ENCODE results near the gene CD14.
A peak's percentile ranks its signal among the peaks of the same experiment; 100 is the strongest.
"Not testable (repeated sequence)": the region's sequence is repeated elsewhere in the genome, so short reads cannot be mapped to it uniquely, and the experiment has no call there.

CD14 gene

DNA sequence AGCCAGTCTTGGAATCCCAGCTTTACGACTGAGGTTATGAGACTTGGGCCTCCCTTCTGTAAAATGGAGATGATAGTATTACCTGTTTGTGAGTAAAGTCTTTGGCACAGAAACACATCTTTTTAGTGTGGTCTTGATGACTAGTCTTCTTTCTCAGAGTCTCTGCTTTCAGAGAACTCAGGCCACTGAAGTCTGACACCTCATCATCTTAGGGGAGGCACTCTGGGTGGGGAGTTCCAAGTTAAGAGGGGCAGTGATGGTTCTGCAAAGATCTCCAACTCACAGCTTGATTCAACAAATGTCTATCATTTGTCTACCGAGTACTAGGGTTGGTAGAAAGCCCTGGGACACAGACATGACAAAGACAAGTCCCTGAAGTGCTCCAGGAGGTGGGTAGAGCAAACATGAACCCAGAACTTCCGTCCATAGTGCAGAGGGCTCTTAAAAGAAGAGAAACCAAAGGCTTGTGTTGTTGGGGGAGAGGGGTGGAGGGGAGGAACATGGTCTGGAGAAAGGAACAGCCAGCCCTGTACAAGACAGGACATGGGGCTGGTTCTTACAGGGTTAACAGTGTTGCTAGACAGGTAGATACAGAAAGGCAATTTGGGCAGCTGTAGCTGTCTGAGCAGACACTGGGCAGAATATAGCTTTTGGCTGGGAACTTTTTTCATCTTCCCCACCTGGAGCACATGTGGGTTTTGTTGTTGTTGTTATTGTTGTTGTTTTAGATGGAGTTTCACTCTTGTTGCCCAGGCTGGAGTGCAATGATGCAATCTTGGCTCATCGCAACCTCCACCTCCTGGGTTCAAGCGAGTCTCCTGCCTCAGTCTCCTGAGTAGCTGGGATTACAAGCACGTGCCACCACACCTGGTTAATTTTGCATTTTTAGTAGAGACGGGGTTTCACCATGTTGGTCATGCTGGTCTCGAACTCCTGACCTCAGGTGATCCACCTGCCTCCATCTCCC lies 2.6 kb upstream of the CD14 start:
- no peak for DNase-seq (ENCODE audit: low read depth in 1 of 2, low spot score in 1 of 2)

DNA sequence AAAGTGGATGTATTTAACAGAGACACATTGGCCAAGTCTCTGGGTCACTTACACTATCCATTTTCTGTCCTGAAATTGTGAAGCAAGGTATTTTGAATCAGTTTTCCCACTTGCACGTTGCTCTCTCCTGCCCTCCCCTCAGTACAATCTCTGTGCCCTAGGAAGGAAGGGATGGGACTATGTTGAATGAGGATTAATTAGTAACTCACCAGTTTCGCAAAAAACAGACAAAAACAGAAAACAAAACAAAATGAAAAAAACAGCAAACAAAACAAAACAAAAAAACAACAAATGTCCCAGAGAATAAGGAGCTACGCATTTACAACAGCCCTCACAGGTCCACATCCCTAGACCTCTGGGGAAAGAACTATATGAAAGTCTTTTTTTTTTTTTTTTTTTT lies 1.1 kb upstream of the CD14 start:
- DNase-seq (ENCODE audit: low read depth in 1 of 2, low spot score in 1 of 2): no peak

DNA sequence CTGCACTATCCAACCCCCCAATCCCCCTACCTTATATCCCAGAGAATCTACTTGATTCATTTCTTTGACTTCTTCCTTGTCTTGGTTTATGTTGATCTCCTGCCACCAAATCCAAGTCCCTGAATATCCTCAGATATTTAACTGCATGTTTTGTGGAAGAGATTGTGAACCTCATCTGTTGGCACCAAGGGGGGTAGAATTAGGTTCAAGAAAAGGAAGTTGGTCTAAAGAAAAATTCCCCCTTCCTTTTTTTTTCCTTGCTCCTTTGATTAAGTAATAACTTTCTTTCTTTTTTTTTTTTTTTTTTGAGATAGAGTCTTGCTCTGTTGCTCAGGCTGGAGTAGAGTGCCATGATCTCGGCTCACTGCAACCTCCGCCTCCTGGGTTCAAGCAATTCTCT lies 526 bp upstream of the CD14 start:
- no peak for DNase-seq (ENCODE audit: low read depth in 1 of 2, low spot score in 1 of 2)

DNA sequence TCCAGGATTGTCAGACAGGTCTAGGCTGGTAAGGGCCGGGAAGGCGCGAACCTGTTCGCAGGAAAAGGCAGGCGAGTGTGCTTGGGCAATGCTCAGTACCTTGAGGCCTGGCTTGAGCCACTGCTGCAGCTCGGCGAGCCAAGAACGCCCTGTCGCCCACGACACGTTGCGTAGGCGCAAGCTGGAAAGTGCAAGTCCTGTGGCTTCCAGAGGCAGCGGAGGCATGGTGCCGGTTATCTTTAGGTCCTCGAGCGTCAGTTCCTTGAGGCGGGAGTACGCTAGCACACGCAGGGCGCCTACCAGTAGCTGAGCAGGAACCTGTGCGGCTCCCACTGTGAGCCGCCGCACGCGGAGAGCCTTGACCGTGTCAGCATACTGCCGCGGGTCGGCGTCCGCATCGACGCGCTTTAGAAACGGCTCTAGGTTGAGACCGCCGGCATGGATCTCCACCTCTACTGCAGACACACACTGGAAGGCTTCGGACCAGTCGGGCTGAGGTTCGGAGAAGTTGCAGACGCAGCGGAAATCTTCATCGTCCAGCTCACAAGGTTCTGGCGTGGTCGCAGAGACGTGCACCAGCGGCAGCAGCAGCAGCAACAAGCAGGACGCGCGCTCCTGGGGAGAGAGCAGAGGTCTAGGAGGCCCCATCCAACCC lies 482 bp downstream of the CD14 start:
- peak in 1 of 2 donors; percentile 31 for DNase-seq (ENCODE audit: low read depth in 1 of 2, low spot score in 1 of 2)

DNA sequence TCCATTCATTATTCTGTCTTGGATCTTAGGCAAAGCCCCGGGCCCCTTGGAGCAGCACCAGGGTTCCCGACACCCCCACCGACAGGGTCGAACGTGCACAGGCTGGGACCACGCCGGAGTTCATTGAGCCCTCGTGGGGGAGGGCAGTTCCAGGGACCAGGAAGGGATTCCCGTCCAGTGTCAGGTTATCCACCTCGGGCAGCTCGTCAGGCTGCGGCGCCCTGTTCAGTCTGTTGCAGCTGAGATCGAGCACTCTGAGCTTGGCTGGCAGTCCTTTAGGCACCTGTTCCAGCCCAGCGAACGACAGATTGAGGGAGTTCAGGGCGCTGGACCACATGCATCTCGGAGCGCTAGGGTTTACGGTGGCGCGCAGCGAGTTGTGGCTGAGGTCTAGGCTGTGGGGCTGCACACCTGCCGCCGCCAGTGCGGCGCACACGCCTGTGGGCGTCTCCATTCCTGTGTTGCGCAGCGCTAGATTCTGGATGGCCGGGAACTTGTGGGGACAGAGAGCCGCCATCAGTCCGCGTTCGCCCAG lies 1.1 kb downstream of the CD14 start:
- peak in 1 of 2 donors; percentile 8 for DNase-seq (ENCODE audit: low read depth in 1 of 2, low spot score in 1 of 2)

DNA sequence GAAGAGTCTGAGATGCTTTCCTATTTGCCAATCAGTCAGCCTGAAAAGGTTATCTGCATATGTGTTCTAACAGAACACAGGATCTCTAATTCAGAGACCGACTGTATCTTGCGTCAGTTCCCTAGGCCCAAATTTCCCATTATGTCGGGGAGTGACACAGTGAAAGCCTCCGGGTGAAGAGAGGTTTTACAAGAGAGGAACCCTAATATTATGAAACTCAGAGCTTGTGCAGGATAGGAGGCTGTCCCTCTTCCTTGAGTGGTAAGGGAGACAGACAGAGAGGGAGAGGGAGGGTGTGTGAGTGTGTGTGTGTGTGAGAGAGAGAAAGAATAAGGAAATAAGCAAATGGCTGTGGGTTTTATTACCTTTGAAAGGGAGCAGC lies 1.9 kb downstream of the CD14 start:
- no peak for DNase-seq (ENCODE audit: low read depth in 1 of 2, low spot score in 1 of 2)

DNA sequence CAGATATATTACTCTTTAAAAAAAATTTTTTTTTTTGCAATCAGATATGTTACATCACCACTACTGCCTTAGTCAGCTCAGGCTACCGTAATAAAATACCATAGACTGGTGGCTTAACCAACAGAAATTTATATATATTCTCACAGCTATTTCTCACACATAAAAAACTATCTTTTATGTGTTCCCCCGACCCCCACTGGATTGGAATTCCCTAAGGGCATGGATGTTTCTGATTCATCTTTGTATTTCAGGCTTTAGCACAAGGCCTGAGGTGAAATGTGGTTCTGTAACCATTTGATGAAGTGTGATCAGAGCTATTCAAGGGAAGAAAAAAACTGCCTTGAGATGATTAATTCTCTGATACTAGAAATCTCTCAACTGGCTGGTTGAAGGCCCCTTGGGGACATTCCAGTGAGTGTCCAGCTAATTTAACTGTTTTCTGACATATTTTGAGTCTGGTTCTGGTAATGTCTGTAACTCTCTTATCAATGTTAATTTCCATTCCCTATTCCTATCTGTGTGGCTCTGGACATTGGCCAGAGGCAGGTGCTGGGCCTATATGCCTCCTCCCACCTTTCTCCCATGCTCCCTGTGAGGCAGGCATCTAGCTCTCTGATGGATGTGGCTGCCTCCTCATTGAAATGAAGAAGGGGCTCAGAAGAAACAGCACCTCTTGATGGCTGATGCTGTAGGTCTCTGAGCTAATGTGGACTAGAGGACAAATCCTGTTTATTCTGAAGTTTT lies 2.5 kb downstream of the CD14 start:
- DNase-seq (ENCODE audit: low read depth in 1 of 2, low spot score in 1 of 2): no peak

DNA sequence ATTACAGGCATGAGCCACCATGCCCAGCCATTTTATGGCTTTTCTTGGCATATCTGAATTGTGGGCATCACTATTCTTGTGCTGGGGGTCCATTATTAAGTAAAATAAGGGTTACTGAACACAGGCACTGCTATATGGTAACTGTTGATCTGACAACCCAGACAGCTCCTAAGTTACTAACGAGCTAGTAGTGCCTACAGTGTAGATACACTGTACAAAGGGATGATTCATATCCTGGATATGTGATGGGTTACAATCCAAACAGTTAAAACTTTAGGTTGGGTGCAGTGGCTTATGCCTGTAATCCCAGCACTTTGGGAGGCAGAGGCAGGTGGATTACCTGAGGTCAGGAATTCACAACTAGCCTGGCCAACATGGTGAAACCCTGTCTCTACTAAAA lies 4.3 kb downstream of the CD14 start:
- DNase-seq (ENCODE audit: low read depth in 1 of 2, low spot score in 1 of 2): no peak

DNA sequence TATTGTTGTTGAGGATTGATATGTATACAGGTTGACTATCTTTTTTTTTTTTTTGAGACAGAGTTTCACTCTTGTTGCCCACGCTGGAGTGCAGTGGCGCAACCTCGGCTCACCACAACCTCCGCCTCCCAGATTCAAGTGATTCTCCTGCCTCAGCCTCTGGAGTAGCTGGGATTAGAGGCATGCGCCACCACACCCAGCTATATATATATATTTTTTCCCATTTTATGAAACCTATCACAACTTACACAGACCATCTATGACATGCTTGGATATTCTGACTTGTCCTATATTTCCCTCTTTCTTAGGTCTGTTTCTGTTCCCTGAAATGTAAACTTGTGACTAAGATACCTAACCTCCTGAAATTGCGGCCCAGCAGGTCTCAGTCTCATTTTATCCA lies 5.0 kb downstream of the CD14 start:
- no peak for DNase-seq (ENCODE audit: low read depth in 1 of 2, low spot score in 1 of 2)

DNA sequence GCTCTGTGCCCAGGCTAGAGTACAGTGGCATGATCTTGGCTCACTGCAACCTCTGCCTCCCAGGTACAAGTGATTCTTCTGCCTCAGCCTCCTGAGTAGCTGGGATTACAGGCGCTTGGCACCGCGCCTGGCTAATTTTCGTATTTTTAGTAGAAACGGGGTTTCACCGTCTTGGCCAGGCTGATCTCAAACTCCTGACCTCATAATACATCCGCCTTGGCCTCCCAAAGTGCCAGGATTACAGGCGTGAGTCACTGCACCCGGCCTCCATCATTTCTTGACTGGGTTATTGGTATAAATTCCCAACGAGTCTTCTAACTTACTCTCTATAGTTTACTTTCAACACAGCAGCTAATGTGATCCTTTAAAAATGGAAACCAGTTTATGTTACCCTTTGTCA lies 8.1 kb downstream of the CD14 start:
- not testable (repeated sequence) for DNase-seq (ENCODE audit: low read depth in 1 of 2, low spot score in 1 of 2)

DNA sequence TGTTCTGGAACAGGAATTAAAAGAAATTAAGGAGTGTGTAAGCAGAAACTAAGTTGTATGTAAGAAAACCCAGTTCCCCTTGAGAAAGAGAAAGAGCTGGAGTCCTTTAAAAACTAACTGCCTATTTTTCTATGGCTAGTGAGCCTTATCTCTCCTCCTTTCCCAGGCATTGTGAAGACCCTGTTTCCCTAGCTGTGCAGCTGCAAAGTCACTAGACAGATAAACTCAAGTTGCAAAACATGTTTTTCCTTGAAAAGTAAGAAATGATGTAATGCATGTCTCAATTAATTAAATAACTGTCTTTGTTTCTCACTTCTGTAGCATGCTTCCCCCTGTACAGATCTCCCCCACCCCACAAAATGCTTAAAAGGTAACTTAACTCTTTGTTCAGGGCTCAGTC lies 9.9 kb downstream of the CD14 start:
- not testable (repeated sequence) for DNase-seq (ENCODE audit: low read depth in 1 of 2, low spot score in 1 of 2)

DNA sequence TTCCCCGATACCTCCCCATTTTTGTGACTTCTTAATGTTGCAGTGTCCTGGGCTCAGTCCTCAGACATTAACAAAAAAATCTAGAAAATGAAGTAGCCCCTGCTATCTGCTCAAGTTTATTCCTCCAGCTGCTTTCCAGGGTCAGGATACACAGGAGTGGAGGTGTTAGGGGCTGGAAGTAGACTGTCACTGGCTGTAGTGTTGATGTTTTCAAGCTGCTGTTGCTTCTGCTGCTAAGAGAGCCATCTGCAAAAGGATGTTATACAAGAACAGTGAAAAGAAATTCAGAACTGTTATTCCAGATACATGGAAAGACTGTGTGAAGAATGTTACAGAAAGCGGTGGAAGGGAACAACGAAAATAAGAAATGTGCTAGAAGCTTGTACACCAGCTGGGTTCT lies 10.7 kb downstream of the CD14 start:
- no peak for DNase-seq (ENCODE audit: low read depth in 1 of 2, low spot score in 1 of 2)

DNA sequence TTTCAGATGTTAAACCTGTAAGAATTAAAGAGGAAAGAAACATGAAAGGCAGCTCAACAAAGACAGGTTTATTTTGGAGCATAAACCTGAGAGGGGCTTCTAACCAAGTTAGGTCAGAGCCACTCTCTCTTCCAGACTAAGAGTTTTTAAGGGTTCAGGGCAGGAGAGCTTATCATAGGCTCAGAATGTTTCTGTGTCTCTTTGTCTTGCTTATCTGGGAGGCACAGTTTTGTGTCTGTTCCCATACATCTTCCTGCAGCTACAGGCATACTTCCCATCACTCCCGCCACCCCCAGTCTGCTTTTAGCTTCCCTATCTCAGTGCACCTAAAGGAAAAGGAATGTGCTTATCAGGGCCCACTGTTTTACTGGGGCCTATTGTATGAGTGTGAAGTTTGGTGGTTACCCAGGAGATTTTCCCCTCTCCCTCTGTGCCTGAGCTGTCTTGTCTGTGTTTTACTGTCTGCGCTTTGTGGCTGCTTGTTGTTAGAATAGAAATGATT lies 21.9 kb downstream of the CD14 start:
- no peak for DNase-seq (ENCODE audit: low read depth in 1 of 2, low spot score in 1 of 2)

DNA sequence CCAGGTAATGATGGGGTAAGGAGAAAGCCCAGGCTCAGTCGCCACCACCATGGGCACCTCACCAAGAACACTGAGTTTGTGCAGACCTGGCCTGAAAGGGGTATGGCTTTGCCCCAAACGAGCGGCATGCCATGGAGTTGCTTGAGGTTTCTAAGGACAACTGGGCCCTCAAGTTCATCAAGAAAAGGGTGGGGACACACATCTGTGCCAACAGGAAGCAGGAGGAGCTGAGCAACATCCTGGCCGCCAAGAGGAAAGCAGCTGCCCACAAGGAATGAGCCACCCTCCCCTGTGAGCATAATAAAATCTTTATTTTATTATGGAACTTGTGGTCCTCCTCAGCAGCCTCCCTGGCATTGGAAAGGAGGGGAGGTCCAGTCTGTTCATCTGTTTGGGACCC lies 23.8 kb downstream of the CD14 start:
- no peak for DNase-seq (ENCODE audit: low read depth in 1 of 2, low spot score in 1 of 2)

DNA sequence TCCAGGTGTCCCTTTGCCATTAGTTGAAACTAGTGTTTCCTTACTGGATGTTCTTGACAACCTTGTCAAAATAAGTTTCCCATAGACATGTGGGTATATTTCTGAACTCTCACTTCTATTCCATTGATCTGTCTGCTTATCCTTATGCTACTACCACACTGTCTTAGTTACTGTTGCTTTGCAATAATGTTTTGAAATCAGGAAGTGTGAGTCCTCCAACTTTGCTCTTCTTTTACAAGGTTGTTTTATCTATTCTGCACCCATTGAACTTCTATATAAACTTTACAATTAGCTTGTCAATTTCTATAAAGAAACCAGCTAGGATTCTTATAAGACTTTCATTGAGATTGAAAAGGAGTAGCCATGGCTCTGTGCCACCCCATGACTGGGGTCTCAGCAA lies 24.3 kb downstream of the CD14 start:
- DNase-seq (ENCODE audit: low read depth in 1 of 2, low spot score in 1 of 2): no peak

DNA sequence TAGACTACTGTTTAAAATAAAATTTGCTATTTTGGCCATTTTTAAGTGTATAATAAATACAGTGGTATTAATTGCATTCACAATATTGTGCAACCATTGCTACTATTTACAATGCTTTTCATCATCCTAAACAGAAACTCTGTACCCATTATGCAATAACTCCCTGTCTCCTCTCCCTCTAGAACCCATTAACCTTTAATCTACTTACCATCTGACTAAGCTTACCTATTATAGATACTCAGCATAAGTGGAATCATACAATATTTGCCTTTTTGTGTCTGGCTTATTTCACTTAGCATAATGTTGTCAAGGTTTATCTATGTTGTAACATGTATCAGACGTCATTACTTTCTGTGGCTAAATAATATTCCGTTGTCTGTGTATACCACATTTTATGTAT lies 25.9 kb downstream of the CD14 start:
- no peak for DNase-seq (ENCODE audit: low read depth in 1 of 2, low spot score in 1 of 2)

DNA sequence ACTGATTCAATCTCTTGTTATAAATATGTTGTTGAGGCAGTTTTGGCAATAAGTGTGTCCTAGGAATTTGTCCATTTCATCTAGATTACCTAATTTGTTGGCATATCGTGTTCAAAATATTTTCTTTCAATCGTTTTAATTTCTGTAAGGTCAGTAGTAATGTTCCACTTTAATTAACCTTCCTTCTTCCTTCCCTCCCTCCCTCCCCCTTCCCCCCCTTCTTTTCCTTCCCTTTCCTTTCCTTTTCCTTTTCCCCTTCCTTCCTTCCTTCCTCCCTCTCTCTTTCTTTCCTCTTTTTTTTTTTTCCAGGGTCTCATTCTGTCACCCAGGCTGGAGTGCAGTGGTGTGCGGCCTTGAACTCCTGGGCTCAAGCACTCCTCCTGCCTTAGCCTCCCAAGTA lies 27.1 kb downstream of the CD14 start:
- DNase-seq (ENCODE audit: low read depth in 1 of 2, low spot score in 1 of 2): no peak

DNA sequence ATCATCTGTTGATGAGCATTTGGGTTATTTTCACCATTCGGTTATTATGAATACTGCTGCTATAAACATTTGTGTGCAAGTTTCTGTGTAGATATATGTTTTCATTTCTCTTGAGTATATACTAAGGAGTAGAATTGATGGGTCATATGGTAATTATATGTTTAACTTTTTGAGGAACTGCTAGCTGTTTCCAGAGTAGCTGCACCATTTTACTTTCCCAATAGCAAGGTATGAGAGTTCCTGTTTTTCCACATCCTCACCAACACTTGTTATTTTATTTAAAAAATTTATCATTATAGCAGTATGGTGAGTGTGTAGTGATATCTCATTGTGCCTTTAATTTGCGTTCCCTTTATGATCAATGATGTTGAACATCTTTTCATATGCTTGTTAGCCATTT lies 29.2 kb downstream of the CD14 start:
- DNase-seq (ENCODE audit: low read depth in 1 of 2, low spot score in 1 of 2): no peak

DNA sequence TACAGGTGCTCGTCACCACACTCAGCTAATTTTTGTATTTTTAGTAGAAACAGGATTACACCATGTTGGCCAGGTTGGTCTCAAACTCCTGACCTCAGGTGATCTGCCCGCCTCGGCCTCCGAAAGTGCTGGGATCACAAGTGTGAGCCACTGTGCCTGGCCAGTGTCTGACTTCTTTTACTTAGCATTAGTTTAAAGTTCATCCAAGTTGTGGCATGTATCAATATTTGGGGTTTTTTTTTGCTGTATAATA lies 29.6 kb downstream of the CD14 start:
- not testable (repeated sequence) for DNase-seq (ENCODE audit: low read depth in 1 of 2, low spot score in 1 of 2)

DNA sequence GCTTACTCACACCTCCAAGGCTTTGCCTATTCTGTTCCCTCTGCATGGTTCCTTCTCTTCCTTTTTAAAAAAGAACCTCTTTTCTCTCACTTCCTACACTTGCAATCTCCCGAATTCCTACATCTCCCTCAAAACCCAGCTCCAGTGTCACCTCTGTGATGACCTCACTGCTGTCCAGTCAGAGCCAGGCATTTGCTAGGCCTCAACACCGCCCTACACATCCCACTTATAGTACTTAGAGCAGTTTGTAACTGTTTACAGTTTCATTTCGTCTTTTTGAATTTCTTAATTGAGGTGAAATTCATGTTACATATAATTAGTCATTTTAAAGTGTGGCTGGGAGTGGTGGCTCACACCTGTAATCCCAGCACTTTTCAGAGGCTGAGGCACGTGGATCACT lies 30.8 kb downstream of the CD14 start:
- DNase-seq (ENCODE audit: low read depth in 1 of 2, low spot score in 1 of 2): no peak

DNA sequence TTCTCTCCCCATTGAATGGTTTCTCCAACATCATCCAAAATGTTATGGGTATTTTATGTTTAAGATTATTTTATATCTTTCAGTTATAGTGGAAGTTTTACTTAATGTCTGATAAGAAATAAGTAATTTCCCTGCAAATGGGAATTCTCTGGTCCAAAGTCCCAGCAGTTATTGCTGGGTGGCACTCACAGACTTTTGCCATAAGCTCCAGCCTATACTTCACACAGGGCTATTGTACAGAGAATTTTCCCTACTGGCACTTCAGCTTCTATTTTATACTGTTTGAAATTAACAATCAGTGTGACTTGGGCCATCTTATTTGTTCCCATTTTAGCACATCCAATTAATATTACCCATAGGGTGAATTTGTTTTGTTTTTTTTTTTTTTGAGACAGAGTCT lies 32.9 kb downstream of the CD14 start:
- DNase-seq (ENCODE audit: low read depth in 1 of 2, low spot score in 1 of 2): no peak

DNA sequence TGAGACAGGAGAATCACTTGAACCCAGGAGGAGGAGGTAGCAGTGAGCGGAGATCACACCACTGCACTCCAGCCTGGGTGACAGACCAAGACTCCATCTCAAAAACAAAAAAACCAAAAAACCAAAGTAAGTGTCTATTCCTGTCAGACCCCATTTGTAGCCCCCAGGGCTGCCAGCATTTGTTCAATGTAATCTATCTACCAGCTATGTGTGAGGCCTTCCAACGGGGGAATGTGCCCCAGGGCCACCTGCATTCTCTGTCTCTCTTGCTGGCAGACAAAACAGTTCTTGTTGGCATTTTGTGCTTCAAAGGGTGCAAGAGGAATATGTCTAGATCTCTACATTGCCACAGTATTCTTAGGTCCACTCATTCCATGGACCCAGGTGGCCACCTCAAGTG lies 34.1 kb downstream of the CD14 start:
- DNase-seq (ENCODE audit: low read depth in 1 of 2, low spot score in 1 of 2): no peak
